NCI-H2196 treated with DMSO at 0.1 percent for 48 hours (cell line): ENCODE results near the gene TRIM10.

ENCODE experiments used
- DNase-seq: peaks from one replicate; lab custom pipeline; 2025; ENCODE audit not compliant: unreplicated experiment; lab: John Stamatoyannopoulos, UW

The TRIM10 gene

DNA sequence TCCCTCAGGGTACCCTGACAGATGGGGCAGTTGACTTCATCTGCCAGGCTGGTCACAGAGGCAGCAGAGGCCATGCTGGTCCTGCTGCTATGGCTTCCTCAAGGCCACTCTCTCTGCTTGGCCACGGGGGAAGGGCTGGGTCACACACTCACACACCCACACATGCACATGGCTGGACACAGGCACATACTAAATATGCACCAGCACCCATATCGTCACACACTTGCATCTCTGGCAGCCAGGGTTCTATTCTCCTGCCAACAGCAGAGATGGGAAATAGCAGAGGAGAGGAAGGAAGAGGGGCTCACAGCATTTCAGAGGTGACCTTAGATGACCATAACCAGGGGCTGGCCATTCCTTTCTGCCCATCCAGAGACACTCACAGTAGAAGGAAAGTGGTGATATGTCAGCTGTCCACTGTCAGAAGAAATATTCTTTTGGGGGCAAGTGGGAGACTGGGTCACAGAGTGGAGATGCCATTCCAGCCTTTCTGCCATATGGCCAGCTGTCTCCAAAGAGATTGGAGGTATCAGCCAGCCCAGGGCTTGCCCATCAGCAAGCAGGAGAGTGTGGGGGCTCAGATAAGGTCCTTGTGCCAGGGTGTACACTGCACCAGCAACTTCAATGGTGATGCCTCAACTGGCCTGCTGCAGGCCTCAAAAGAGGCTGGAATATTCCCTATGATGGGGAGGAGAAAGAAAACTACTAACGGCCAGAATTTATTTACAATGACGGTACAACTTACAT lies at the start of gene TRIM10:
Gene TRIM10, minus strand, starts transcription at position 427 of the 747 bp plus-strand sequence. Its CDS starts 353 bp downstream, at position 74.
- DNase-seq: no peak

DNA sequence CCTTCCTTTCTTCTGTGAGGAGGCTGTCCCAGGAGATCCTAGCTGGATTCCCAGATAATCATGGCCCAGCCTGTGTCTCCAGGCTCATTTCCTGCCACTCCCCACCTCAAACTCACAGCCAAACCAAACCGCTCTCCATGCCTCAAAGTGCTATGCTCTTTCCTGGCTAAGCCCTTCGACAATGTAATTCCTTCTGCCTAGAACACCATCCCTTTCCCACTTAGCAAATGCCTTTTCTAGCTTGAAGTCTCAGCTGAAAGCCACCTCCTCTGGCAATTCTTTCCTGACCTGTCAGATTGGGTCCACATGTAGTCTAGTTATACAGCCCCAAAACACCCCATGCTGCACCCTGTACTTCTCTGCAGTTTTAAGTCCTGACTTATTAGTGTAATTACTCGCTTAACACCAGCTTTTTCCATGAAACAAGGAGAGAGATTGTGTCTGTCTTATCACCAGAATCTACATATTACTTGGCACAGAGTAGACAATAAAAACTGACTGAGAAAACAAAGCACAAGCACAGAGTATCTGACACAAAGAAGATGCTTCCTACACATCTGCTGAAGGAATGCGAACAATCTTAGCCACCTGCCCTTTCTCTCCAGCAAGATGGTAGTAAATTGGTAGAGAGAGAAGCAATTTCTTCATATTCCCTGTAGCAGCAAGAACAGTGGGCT lies 46.7 kb upstream of the TRIM10 start:
- DNase-seq: no peak

DNA sequence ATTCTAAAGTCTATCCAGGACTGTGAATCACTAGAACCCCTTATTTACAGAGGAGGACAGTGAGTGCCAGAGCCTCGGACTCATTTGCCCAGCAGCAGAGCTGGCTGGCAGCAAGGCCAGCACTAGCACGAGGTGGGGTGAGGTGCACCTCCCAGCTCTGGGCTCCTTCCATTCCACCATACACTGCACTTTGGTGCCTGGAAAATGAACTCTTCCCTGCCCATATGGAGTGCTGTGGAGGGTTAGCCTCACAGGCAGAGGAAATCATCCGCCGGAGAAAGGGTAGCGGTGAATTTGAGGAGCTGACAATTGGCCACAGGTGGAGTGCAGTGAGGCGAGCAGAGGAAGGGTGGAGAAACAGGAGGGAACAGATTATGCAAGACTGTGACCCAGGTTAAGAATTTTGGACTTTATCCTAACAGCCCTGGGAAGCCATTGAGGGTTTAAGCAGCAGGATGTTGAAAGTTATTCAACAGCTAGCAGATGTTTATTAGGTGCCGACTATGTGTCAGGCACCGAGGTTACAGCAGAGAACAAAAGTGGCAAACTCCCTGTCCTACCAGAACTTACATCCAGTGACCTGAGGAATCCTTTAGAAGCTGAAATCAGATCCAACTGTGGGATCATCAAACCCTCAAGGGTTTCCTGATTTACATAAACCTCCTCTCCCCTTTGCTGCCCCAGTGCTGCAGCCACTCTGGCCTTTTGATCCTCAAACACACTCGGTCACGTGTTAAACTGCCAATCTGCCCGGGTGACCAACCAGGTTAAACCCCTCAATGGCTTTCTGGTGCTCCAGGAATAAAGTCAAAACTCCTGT lies 46.0 kb upstream of the TRIM10 start:
- DNase-seq: no peak

GRCh38 chr6:30206152-30206551 lies 45.1 kb upstream of the TRIM10 start:
- no peak for DNase-seq

GRCh38 chr6:30204116-30204515 lies 43.1 kb upstream of the TRIM10 start:
- DNase-seq: no peak

- no peak for DNase-seq
Observed at GRCh38 chr6:30202366-30202765, 41.4 kb upstream of the TRIM10 start.

DNA sequence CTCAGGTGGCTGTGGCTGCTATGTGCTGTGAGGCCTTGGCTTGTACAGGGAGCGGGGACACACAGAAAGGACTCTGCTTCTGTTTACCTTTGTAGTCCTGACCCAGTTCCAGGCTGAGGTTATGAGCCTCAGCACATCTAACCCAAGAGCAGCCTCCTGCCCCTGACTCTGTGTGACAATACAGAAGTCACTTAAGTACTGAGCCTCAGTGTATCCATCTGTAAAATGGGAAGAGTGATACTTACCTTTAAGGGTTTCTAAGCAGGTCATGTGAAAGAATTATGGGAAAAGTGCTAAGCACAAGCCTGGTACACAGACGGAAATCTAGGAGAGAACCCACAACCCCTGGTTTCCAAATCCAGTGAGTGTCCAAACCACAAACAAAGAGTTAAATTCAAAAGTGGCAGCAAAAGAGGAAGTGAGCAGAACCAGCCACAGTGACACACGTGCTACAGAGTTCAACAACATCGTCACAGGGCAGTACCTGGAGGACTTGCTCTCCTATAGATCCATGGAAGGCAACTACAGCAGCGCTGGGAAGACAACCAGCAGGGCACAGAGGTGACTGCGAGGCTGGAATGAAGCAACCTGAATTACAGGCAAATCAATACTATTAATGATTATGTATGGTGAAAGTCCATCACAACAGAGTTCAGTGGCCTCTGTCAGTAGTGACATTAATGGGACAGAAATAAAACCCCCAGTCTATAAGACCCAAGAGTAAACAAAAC lies 39.7 kb upstream of the TRIM10 start:
- no peak for DNase-seq

DNA sequence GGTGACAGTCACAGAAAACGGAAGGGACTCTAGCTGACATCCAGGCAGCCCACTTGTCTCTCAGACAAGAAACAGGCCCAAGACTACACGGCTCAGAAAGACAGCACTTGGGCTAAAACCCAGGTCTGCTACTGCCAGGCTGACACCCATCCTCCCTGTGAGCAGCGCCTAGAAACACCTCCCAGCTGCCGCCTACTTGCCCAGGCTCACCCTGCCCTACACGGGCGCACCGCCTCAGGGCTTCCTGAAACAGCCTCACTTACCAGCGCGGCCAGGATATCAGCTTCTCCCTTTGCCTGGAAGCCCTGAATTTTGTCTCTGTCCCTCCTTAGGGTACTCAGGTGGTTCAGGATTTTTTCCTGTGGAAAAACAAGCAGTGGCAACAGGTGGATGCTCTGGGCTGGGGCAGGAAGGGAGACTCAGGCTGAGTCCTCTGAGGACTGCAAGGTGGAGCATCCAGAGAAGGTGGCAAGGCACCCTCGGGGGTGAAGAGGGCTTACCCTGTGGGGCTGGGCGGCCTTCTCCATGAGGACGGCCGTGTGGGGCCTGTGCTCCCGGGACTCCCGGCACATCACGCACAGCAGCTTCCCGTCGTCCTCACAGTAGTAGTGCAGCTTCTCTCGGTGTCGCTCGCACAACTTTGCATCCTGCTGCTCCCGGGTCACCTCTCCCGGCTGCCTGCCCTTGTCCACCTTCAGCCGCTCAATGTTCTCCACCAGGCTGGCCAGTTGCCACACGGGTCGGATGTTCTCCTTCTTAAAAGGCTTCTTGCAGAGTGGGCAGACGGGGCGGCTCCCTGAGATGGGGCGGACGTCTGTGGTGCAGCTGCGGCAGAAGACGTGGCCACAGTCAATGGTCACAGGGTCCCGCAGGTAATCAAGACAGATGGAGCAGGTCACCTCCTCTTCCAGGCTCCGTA lies 37.4 kb upstream of the TRIM10 start:
- no peak for DNase-seq

GRCh38 chr6:30196376-30196775 lies 35.4 kb upstream of the TRIM10 start:
- no peak for DNase-seq

- no peak for DNase-seq
Observed at GRCh38 chr6:30195951-30196350, 34.9 kb upstream of the TRIM10 start.

- DNase-seq: no peak
Observed at GRCh38 chr6:30194797-30195690, 34.0 kb upstream of the TRIM10 start.

GRCh38 chr6:30192076-30192475 lies 31.1 kb upstream of the TRIM10 start:
- no peak for DNase-seq

- no peak for DNase-seq
Observed at GRCh38 chr6:30188541-30188940, 27.5 kb upstream of the TRIM10 start.

GRCh38 chr6:30185846-30186484 lies 25.0 kb upstream of the TRIM10 start:
- no peak for DNase-seq

- DNase-seq: no peak
Observed at GRCh38 chr6:30184417-30185031, 23.5 kb upstream of the TRIM10 start.

GRCh38 chr6:30180145-30180544 lies 19.1 kb upstream of the TRIM10 start:
- DNase-seq: no peak

DNA sequence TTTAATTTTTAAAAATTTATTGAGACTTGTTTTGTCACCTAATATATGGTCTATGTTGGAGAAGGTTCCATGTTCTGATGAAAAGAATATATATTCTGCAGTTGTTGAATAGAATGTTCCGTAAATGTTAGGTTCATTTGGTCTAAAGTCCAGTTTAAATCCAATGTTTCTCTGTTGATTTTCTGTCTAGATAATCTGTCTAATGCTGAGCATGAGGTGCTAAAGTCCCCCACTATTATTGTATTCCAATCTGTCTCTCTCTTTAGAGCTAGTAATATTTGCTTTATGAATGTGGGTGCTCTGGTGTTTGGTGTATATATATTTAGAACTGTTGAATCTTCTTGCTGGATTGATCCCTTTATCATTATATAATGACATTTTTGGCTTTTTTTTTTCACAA lies 17.8 kb upstream of the TRIM10 start:
- no peak for DNase-seq

GRCh38 chr6:30175765-30176164 lies 14.8 kb upstream of the TRIM10 start:
- DNase-seq: no peak
